Activated T-helper 1 cell treated with anti-CD3 and anti-CD28 coated beads, Interleukin-12 subunit alpha, Interleukin-12 subunit beta, Interleukin-2, Interleukin-4 antibody, amounts not matched to agents 30 ng/mL and 10 ng/mL and 1 ng/mL, durations not matched to agents 14 hours and 24 hours and 36 hours (primary cell): ENCODE data around the gene ROPN1L. TPM values are rescaled to one million over a fixed set of nuclear protein-coding genes. Genes with fewer than 3 reads are reported as not detected.

Experiments used
- DNase-seq: peaks from one replicate; pipeline ENCODE4 v3.0.0; 2021; ENCODE audit warnings: low spot score
- H3K27ac Mint-ChIP-seq: one replicate; pipeline ENCODE4 v1.8.0; 2021; ENCODE audit warnings: mild to moderate bottlenecking, mixed read lengths
- H3K27me3 Mint-ChIP-seq: one replicate; pipeline ENCODE4 v1.8.0; 2022; ENCODE audit warnings: mild to moderate bottlenecking, moderate library complexity, mixed read lengths; ENCODE audit not compliant: insufficient read depth
- H3K36me3 Mint-ChIP-seq: one replicate; pipeline ENCODE4 v1.8.0; 2021; ENCODE audit warnings: low read depth, mixed read lengths
- H3K4me1 Mint-ChIP-seq: one replicate; pipeline ENCODE4 v1.8.0; 2021; ENCODE audit warnings: low read depth, mixed read lengths
- H3K4me3 Mint-ChIP-seq: one replicate; pipeline ENCODE4 v1.8.0; 2021; ENCODE audit warnings: mild to moderate bottlenecking, moderate library complexity, mixed read lengths
- H3K9me3 Mint-ChIP-seq: one replicate; pipeline ENCODE4 v1.8.0; 2021; ENCODE audit warnings: mixed read lengths
- intact Hi-C: fragments of 100-400 bp; cut with micrococcal nuclease; formaldehyde crosslinking; loops from one replicate; pipeline ENCODE4 v1.15.1; 2024
- total RNA-seq: library from RNA; stranded (reverse); gene quantifications from 2 replicates; pipeline ENCODE4 v1.2.3, GENCODE V29; 2022

The ROPN1L gene
- total RNA-seq, 1 donor from 2014 or later, result 0.16 TPM

DNA sequence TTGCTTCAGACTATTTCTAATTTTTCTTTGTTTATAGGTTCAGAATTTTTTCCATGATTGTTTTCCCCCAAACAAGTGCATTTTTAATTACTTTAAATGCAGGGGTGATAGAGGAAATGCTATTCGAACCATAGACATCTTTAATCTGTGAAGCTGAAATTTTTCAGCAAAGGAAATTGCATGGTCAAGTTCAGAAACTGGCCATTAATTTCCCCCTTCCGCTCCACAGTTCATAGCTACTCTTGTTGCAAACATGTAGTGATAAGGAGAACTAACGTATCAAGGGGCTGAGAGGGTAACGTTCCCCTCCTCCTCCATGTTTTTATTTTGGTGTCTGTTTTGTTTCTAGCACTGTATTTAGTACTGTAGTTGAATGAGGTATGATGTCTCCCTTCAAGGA lies 3.4 kb upstream of the ROPN1L start:
- H3K4me3 Mint-ChIP-seq, result no peak overlapping the region
- DNase-seq, result no peak
- H3K36me3 Mint-ChIP-seq, result peaks cover 25% of the 10 kb centered on the region
- H3K9me3 Mint-ChIP-seq, result no peaks in the 10 kb centered on the region
- peaks cover 26% of the 10 kb centered on the region for H3K4me1 Mint-ChIP-seq
- H3K27ac Mint-ChIP-seq, result no peak overlapping the region
- H3K27me3 Mint-ChIP-seq, result peaks cover 2% of the 10 kb centered on the region
- intact Hi-C loops, result no loop called here

DNA sequence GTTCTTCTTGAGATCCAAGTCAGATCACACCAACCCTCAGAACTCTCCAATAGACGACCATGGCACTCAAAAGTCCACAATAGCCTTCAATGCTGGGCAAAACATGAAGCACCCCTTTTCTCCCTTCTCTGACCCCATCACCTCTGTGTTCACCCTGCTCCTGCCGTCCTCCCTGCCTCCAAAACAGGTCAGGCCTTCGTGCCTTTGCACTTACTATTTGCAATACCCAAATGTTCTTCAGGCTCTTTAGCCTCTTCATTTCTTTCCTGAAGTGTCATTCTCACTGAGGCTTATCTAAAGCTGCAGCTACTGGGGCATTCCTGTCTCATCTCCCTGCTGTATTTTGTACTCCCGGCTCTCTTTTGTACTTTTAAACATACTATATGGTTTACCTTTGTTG lies 2.0 kb upstream of the ROPN1L start:
- no peak overlapping the region for H3K27ac Mint-ChIP-seq
- H3K27me3 Mint-ChIP-seq, result peaks cover 2% of the 10 kb centered on the region
- H3K4me1 Mint-ChIP-seq, result peaks cover 23% of the 10 kb centered on the region
- no peak overlapping the region for H3K4me3 Mint-ChIP-seq
- intact Hi-C loops, result loop anchor here (5.0 kb wide), 1 partner anchor 123 kb away; the partner anchor contains the start of gene ANKRD33B
- peaks cover 21% of the 10 kb centered on the region for H3K36me3 Mint-ChIP-seq
- H3K9me3 Mint-ChIP-seq, result no peaks in the 10 kb centered on the region
- DNase-seq, result no peak

DNA sequence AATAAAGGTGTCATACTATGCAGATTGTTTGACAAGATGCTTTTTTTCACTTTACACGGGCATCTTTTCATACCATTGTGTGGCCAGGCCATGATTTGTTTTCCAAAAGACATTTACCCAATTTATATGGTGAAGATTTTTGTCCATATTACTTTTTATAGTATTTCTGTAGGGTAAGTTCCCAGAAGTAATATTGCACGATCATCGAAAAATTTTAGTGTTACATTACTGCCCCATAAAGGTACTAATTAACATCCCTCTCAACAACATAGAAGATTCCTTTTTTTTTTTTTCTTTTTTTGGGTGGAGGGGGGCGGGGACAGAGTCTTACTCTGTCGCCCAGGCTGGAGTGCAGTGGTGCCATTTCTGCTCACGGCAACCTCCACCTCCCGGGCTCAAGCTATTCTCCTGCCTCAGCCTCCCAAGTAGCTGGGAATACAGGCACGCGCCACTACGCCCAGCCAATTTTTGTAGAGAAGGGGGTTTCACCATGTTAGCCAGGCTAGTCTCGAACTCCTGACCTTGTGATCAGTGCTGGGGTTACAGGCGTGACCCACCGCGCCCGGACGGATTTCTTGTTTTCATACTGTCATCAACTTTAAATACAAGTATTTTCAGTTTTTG lies 1.2 kb upstream of the ROPN1L start:
- Mint-ChIP-seq H3K4me3 (peak overlapping the region; percentile 54), H3K4me1 (peaks cover 29% of the 10 kb centered on the region)
- intact Hi-C loops, result loop anchor here (5.0 kb wide), 1 partner anchor 122 kb away; the partner anchor contains the start of gene ANKRD33B

DNA sequence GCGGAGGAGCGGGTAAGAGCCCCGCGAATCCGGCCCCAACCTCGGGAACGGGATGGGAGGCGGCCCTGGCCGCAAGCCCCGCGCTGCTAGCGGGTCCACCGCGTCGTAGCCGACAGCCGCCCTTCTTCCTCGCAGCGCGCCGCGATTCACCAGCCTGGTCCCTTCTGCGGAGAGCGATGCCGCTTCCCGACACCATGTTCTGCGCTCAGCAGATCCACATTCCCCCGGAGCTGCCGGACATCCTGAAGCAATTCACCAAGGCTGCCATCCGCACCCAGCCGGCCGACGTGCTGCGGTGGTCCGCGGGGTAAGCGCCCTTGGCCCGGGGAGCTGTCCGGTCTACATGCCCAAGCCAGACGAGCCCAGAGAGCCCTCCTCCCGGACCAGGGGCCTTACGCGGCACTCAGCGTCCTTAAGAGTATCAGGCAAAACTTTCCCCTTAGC lies 335 bp downstream of the ROPN1L start:
- no peak for DNase-seq
- H3K36me3 Mint-ChIP-seq, result peaks cover 24% of the 10 kb centered on the region
- H3K27ac Mint-ChIP-seq, result no peak overlapping the region
- H3K9me3 Mint-ChIP-seq, result peaks cover 6% of the 10 kb centered on the region
- intact Hi-C loops, result loop anchor here (1.0 to 5.0 kb wide), 5 partner anchors 89 to 319 kb away; partner anchors contain the start of genes ANKRD33B, CCT5, DAP and MARCHF6
- peaks cover 2% of the 10 kb centered on the region for H3K27me3 Mint-ChIP-seq
- peaks cover 42% of the 10 kb centered on the region for H3K4me1 Mint-ChIP-seq
- peak overlapping the region; percentile 85 for H3K4me3 Mint-ChIP-seq

More for the DNA sequence above, 1.2 kb upstream of the ROPN1L start:
- Mint-ChIP-seq H3K27ac (no peak overlapping the region), H3K9me3 (peaks cover 5% of the 10 kb centered on the region), H3K36me3 (peaks cover 26% of the 10 kb centered on the region), H3K27me3 (peaks cover 2% of the 10 kb centered on the region)
- no peak for DNase-seq

DNA sequence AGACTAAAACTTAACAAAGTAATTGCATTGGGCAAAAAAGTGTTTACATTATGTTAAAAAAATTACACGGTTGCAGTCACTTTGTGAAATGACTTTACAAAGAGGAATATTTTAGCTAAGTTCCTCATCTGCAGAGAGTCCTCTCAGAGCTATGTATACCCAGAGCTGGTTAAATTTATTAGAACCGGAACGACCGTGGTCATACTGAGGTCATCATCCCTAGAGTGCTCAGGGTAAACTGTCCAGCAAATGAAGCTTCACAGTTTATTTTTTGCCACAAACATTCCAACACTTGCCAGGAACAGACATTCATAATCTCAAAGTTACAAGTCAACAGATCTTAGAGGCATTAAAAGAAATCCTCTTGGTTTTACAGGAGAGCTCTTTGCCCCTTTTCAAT lies 897 bp downstream of the ROPN1L start:
- intact Hi-C loops, result loop anchor here (1.0 to 5.0 kb wide), 2 partner anchors 120 to 319 kb away; partner anchors contain the start of genes ANKRD33B and DAP

DNA sequence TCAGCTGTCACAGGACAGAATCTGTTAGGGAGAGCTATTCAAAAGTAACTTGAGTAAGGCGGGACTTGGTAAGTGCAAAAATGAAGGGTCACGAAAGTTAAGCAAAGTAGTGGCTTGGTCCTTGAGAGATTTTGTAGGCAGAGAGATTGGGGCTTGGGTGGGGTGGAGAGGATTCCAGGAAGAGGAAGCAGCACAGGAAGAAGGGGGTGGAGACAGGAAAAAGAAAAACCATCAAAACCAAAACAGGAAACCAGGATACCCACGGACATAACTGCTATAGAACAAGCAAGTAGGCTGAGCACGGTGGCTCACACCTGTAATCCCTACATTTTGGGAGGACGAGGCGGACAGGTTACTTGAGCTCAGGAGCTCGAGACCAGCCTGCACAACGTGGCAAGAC lies 3.7 kb downstream of the ROPN1L start:
- intact Hi-C loops, result no loop called here
- peaks cover 2% of the 10 kb centered on the region for H3K27me3 Mint-ChIP-seq
- peak overlapping the region; percentile 28 for H3K4me3 Mint-ChIP-seq
- H3K4me1 Mint-ChIP-seq, result peaks cover 43% of the 10 kb centered on the region
- peaks cover 6% of the 10 kb centered on the region for H3K9me3 Mint-ChIP-seq
- peak overlapping the region; percentile 9 for H3K27ac Mint-ChIP-seq
- H3K36me3 Mint-ChIP-seq, result peaks cover 13% of the 10 kb centered on the region
- DNase-seq, result peak; percentile 21

More for the DNA sequence above, 897 bp downstream of the ROPN1L start:
- Mint-ChIP-seq H3K9me3 (peaks cover 6% of the 10 kb centered on the region), H3K27ac (no peak overlapping the region), H3K27me3 (peaks cover 2% of the 10 kb centered on the region), H3K4me3 (peak overlapping the region; percentile 85), H3K4me1 (peaks cover 45% of the 10 kb centered on the region), H3K36me3 (peaks cover 21% of the 10 kb centered on the region)
- no peak for DNase-seq

DNA sequence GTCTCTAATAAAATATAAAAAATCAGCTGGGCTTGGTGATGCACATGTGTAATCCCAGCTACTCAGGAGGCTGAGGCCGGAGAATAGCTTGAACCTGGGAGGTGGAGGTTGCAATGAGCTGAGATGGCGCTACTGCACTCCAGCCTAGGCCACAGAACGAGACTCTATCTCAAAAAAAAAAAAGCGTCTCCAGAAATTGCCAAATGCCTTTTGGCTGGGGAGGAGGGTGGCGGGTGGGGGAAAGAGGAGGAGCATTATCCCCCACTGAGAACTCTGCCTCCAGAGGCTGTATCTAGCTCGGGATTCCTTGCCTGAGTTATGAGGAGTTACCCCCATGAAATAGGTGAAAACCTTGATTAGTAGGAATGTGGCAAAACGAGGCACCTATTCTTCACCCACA lies 4.8 kb downstream of the ROPN1L start:
- intact Hi-C loops, result no loop called here

DNA sequence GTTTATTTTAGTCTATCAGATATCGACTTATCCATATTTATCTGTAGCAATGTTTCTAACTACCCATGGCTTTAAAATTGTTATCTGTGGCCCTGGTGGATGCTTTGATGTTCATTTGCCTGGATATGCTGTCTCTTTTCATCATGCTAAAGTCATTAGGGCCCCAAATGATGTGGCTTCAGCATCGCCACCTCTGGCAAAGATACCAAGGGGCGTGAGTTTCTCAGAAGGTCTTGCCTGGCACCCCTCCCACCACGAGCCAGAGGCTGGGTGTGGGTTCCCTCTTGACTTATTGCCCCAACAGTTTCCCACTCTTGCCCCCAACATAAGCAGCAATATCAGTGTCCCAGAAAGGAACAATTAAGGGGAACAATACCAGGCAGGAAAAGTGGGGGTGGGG lies 5.4 kb downstream of the ROPN1L start:
- Mint-ChIP-seq H3K27me3 (peaks cover 2% of the 10 kb centered on the region), H3K4me3 (no peak overlapping the region), H3K36me3 (peaks cover 13% of the 10 kb centered on the region), H3K27ac (no peak overlapping the region), H3K4me1 (peaks cover 34% of the 10 kb centered on the region), H3K9me3 (peaks cover 6% of the 10 kb centered on the region)
- DNase-seq, result no peak
- intact Hi-C loops, result no loop called here

More for the DNA sequence above, 4.8 kb downstream of the ROPN1L start:
- Mint-ChIP-seq H3K4me3 (no peak overlapping the region), H3K9me3 (peaks cover 6% of the 10 kb centered on the region), H3K27me3 (peaks cover 2% of the 10 kb centered on the region), H3K4me1 (peaks cover 34% of the 10 kb centered on the region), H3K27ac (no peak overlapping the region), H3K36me3 (peaks cover 13% of the 10 kb centered on the region)
- no peak for DNase-seq

DNA sequence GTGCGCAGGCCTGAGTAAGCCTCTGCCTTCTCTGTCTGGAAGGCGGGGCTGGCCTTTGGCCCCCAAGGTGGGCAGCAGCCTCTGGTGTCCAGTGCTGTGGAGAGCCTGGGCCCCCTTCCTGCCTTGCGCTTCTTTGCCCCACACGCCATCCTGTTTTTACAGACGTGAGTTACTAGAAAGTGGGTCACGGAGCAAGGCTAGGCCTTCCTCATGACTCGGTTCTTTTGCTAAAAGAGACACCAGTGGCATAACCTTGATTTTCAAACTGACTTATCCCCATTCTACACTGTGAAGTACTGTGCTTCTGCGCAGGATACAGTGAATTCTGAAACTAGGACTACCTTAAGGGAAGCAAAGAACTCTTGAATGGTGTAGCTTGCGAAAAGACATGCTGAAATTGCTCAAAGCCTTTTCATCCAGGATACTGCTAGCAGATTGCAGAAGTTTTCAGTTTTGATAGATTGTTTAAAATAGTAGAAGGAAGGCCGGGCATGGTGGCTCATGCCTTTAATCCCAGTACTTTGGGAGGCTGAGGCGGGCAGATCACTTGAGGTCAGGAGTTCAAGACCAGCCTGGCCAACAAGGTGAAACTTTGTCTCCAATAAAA lies 7.2 kb downstream of the ROPN1L start:
- Mint-ChIP-seq H3K27ac (no peak overlapping the region), H3K27me3 (no peaks in the 10 kb centered on the region), H3K9me3 (peaks cover 6% of the 10 kb centered on the region), H3K36me3 (peaks cover 8% of the 10 kb centered on the region), H3K4me3 (no peak overlapping the region), H3K4me1 (peaks cover 23% of the 10 kb centered on the region)
- DNase-seq, result no peak
- intact Hi-C loops, result no loop called here

DNA sequence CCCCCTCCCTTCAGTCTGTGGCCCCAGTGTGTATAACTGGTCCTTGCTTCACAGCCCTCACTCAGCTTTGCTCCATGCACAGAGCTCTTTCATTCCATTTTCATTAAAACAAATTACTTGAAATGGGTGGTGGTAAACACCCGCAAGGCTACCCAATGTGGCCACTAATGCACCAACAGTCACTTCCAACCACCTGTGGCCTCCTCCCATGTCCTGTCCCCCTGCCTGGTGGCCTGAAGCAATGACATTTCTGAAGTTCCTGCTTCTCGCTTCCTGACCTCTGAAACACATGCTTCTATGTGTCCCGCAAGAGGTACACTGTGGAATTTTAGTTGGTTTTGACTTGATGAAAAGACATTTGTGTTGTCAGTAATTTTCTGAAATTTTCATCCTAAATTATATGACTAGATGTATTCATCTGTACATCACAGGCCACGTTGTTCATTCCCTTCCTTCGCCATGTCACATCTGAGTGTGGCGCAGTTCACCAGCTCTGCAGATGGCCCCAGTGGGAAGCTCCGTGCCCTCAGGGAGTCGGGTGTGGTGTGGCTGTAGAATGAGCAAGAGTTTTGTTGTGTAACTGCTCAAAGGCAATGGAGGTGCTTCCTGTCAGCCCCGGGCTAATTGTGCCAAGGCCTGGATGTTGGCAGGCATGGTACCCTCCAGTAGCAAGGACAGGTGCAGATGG lies 9.6 kb downstream of the ROPN1L start:
- intact Hi-C loops, result loop anchor here (5.0 kb wide), 2 partner anchors 126 to 1571 kb away; no protein-coding TSS in a partner anchor
- no peak overlapping the region for H3K4me3 Mint-ChIP-seq
- H3K9me3 Mint-ChIP-seq, result no peaks in the 10 kb centered on the region
- H3K27ac Mint-ChIP-seq, result no peak overlapping the region
- peaks cover 2% of the 10 kb centered on the region for H3K36me3 Mint-ChIP-seq
- H3K4me1 Mint-ChIP-seq, result peaks cover 9% of the 10 kb centered on the region
- H3K27me3 Mint-ChIP-seq, result peaks cover 2% of the 10 kb centered on the region
- DNase-seq, result no peak

DNA sequence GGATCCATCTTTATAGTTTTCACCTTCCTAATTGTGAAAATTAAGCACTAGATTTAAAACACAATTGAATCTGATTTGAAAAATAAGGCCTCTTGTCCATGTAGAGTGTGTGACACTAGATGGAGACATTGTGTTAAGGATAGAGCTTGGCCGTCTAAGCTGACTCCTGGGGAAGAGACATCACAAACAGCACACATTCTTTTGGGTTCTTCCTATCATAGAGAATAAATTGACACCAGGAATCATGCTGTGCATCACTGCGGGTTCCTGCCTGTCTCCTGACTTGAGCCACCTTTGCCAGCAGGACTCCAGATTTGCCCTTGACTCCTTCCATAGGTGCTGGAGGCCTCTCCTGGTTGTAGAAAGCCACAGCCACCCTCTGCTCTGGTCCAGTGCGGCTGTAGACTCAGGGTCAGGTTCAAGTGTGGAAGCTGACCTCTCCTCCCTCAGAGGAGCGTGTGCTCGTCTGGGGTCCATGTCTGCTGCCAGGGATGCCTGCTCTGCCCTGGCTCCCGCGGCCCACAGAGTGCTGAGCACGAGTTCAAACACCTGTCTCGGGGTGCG lies 11.2 kb downstream of the ROPN1L start:
- Mint-ChIP-seq H3K9me3 (no peaks in the 10 kb centered on the region), H3K27me3 (peaks cover 2% of the 10 kb centered on the region), H3K27ac (no peak overlapping the region), H3K36me3 (peaks cover 2% of the 10 kb centered on the region), H3K4me3 (no peak overlapping the region), H3K4me1 (no peaks in the 10 kb centered on the region)
- intact Hi-C loops, result loop anchor here (1.0 to 5.0 kb wide), 3 partner anchors 124 to 1569 kb away; no protein-coding TSS in a partner anchor
- DNase-seq, result peak; percentile 24

DNA sequence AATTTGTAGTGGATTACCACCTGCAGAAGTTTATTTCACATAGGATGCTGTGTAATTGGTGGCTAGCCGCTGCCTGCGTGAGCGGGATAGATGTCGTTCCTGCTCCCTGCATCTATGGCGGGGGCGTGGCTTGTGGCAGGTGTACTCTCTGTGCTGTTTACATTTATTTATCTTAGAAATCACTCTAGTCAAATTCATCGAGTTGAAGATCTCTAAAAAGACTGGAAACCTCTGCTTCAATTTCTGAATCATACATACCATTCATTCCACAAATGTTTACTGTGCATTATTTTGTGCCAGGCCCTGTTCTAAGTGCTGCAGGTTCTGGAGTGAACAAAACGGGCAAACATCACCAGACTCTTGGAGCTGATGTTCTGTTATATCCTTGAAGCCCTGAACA lies 11.9 kb downstream of the ROPN1L start:
- Mint-ChIP-seq H3K4me3 (no peak overlapping the region), H3K27me3 (peaks cover 2% of the 10 kb centered on the region), H3K27ac (no peak overlapping the region), H3K9me3 (no peaks in the 10 kb centered on the region), H3K36me3 (peaks cover 2% of the 10 kb centered on the region), H3K4me1 (no peaks in the 10 kb centered on the region)
- intact Hi-C loops, result loop anchor here (5.0 kb wide), 2 partner anchors 124 to 1569 kb away; no protein-coding TSS in a partner anchor
- no peak for DNase-seq
